ENCODE data around the gene GRK4.

GRK4 gene

GRCh38 chr4:3017504-3017903 is 54.1 kb downstream of the GRK4 start:
- no peak for DNase-seq

GRCh38 chr4:3019145-3019846 is 55.9 kb downstream of the GRK4 start:
- no peak for DNase-seq

GRCh38 chr4:3021127-3021526 is 57.8 kb downstream of the GRK4 start:
- no peak for DNase-seq

- no peak for DNase-seq
These were observed 58.3 kb downstream of the GRK4 start for GRCh38 chr4:3021627-3022026.

GRCh38 chr4:3022112-3022511 is 58.7 kb downstream of the GRK4 start:
- no peak for DNase-seq

- no peak for DNase-seq
These were observed 59.3 kb downstream of the GRK4 start for GRCh38 chr4:3022651-3023050.

GRCh38 chr4:3025881-3026280 is 62.5 kb downstream of the GRK4 start:
- DNase-seq, result no peak

GRCh38 chr4:3026540-3026939 is 63.2 kb downstream of the GRK4 start:
- DNase-seq, result no peak

GRCh38 chr4:3029464-3029863 is 66.1 kb downstream of the GRK4 start:
- no peak for DNase-seq

GRCh38 chr4:3030566-3031356 is 67.4 kb downstream of the GRK4 start:
- no peak for DNase-seq

- DNase-seq, result no peak
These were observed 68.1 kb downstream of the GRK4 start for GRCh38 chr4:3031357-3032082.

GRCh38 chr4:3034231-3034630 is 70.9 kb downstream of the GRK4 start:
- no peak for DNase-seq

GRCh38 chr4:3035249-3035648 is 71.9 kb downstream of the GRK4 start:
- DNase-seq, result no peak

GRCh38 chr4:3035674-3036073 is 72.3 kb downstream of the GRK4 start:
- no peak for DNase-seq

GRCh38 chr4:3036131-3036952 is 73.0 kb downstream of the GRK4 start:
- no peak for DNase-seq

GRCh38 chr4:3037957-3038461 is 74.6 kb downstream of the GRK4 start:
- no peak for DNase-seq

- no peak for DNase-seq
These were observed 76.5 kb downstream of the GRK4 start for GRCh38 chr4:3039706-3040366.

GRCh38 chr4:3040452-3041191 is 77.3 kb downstream of the GRK4 start:
- no peak for DNase-seq

- no peak for DNase-seq
These were observed 78.1 kb downstream of the GRK4 start for GRCh38 chr4:3041192-3042142.

GRCh38 chr4:3042226-3042625 is 78.9 kb downstream of the GRK4 start:
- no peak for DNase-seq

All from NCI-H1930 (cell line).